ENCODE results near the gene ERC2. TPM values are rescaled to one million over a fixed set of nuclear protein-coding genes. Genes with fewer than 3 reads are reported as not detected.
A peak's percentile ranks its signal among the peaks of the same experiment; 100 is the strongest.

Gene ERC2
- total and polyA plus RNA-seq, 2 of the 8 experiments (the other 6 are each of a cell fraction or from before 2014, with no cell fraction given): 16.4 to 22.8 TPM

DNA sequence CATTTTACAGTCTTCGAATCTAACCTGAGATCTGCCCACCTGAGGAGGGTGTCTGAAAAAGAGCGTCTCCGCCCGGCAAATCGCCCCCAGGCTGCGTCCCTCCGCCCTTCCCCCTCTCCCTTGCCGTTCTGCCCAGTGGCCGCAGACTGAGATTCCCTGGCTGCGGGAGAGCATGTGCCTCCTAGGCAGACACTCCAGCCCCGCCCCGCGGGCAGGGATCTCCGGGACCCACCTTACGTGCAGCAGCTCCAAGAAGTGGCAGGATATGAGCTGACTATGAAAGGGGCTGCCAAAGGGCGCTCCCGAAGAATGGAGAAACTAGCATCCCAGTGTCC is 978.5 kb downstream of the ERC2 start:
- no peak for FAIRE-seq
- Histone ChIP-seq H4K91ac (replicated peaks; ENCODE audit: insufficient read length, low read length) (peak overlapping the region; percentile 23), H3K4me2 (ENCODE audit: insufficient read depth in 1 of 2, low read depth in 2 of 2, low read length in 2 of 2) (peak overlapping the region; percentile 99), H2BK12ac (ENCODE audit: low read depth, low read length) (peak overlapping the region; percentile 77; the same call in 1 of the 2 replicates), H4K5ac (ENCODE audit: insufficient read length, low read depth, low read length) (no peak overlapping the region), H2AFZ (ENCODE audit: low read length) (peak overlapping the region; percentile 86), H3K27me3 (replicated peaks in 1 of 4; ENCODE audit: control insufficient read depth in 3 of 4, extremely low read depth in 1 of 4, insufficient read depth in 3 of 4, low read length in 3 of 4) (peaks cover 11 to 56% (median 45%) of the 10 kb centered on the region in 4 experiments), H2BK5ac (ENCODE audit: low read depth, low read length) (peak overlapping the region; percentile 7; the same call in 1 of the 2 replicates), H3K79me1 (ENCODE audit: low read depth, low read length) (no peaks in the 10 kb centered on the region), H3K9ac (replicated peaks in 1 of 4; ENCODE audit: extremely low read depth in 1 of 4, low read depth in 3 of 4, low read length in 3 of 4) (no peak overlapping the region), H3K9me3 (ENCODE audit: insufficient read depth in 2 of 2, low read depth in 1 of 2, low read length in 1 of 2) (no peaks in the 10 kb centered on the region), H3K23ac (ENCODE audit: insufficient read length) (no peak overlapping the region), H3K14ac (ENCODE audit: insufficient read length) (no peak overlapping the region), H2BK15ac (ENCODE audit: low read length) (peak overlapping the region; percentile 81; the same call in 1 of the 2 replicates), H4K8ac (ENCODE audit: extremely low read depth, insufficient read depth, low read length) (no peak overlapping the region), H2BK120ac (replicated peaks; ENCODE audit: low read depth, low read length) (no peak overlapping the region), H3K4ac (replicated peaks; ENCODE audit: insufficient read length, low read depth, low read length) (no peak overlapping the region), H2BK20ac (ENCODE audit: low read length) (no peak overlapping the region), H3K56ac (replicated peaks; ENCODE audit: insufficient read length, low read depth, low read length) (no peak overlapping the region), H4K20me1 (replicated peaks in 1 of 2; ENCODE audit: control insufficient read depth in 1 of 2, insufficient read depth in 2 of 2, low read length in 2 of 2) (peaks cover 0 to under 1% of the 10 kb centered on the region in 2 experiments), H3K4me1 (replicated peaks in 1 of 4; ENCODE audit: control insufficient read depth in 3 of 4, insufficient read depth in 4 of 4, low read length in 3 of 4) (peaks cover 8 to 16% (median 11%) of the 10 kb centered on the region in 4 experiments; a peak in 6 of 7 replicates), H3K36me3 (ENCODE audit: control insufficient read depth in 2 of 4, insufficient read depth in 4 of 4, low read length in 3 of 4) (no peaks in the 10 kb centered on the region), H3K27ac (ENCODE audit: low read depth, low read length) (no peak overlapping the region), H3K79me2 (ENCODE audit: control insufficient read depth in 1 of 2, insufficient read depth in 2 of 2, low read length in 2 of 2) (no peaks in the 10 kb centered on the region), H3K4me3 (ENCODE audit: extremely low read depth in 1 of 4, insufficient read depth in 2 of 4, low read depth in 3 of 4, low read length in 4 of 4) (peak overlapping the region; percentile 42 to 90 (median 60); a peak in 7 of 8 replicates), H3K23me2 (ENCODE audit: low read depth, low read length) (peaks cover 36% of the 10 kb centered on the region), H2AK5ac (ENCODE audit: low read depth, low read length) (no peak overlapping the region), H3K18ac (ENCODE audit: extremely low read depth, low read length) (peak overlapping the region; percentile 91)
- ChIA-PET CTCF (ENCODE audit: partially characterized antibody) (interaction anchor here (1.1 to 1.5 kb wide), 4 partner anchors 15 to 404 kb away, joined by 3 to 6 read pairs (median 3); no protein-coding TSS in a partner anchor), POLR2A (ENCODE audit: partially characterized antibody) (interaction anchor here (1.0 to 1.1 kb wide), 2 partner anchors 14 to 17 kb away, joined by 3 read pairs; no protein-coding TSS in a partner anchor)
- DNase-seq (ENCODE audit: low read depth in 1 of 2, low spot score in 2 of 2): peak in 1 of 2 experiments; percentile 72
- 2% methylated on average over 16 of the region's 17 CpGs; no CpG with 5 or more reads in 1 of the 2 experiments for WGBS, 2 experiments (ENCODE audit: extremely low coverage in 1 of 2, insufficient coverage in 1 of 2, insufficient read length in 1 of 2, insufficient replicate concordance in 2 of 2, low coverage in 1 of 2, low lambda C conversion rate in 2 of 2, missing lambda C conversion rate in 1 of 2)
- TF ChIP-seq, protein P1, sequence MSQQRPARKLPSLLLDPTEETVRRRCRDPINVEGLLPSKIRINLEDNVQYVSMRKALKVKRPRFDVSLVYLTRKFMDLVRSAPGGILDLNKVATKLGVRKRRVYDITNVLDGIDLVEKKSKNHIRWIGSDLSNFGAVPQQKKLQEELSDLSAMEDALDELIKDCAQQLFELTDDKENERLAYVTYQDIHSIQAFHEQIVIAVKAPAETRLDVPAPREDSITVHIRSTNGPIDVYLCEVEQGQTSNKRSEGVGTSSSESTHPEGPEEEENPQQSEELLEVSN (IDR thresholded peaks at IDR 0.05): 0 out of 2 replicates have a peak, but pooled peaks have one; percentile 44
- peak; percentile 40; the same call in 1 of the 2 replicates for TF ChIP-seq SUZ12 (IDR thresholded peaks at IDR 0.05; ENCODE audit: low read length)
- TF ChIP-seq, protein P2, sequence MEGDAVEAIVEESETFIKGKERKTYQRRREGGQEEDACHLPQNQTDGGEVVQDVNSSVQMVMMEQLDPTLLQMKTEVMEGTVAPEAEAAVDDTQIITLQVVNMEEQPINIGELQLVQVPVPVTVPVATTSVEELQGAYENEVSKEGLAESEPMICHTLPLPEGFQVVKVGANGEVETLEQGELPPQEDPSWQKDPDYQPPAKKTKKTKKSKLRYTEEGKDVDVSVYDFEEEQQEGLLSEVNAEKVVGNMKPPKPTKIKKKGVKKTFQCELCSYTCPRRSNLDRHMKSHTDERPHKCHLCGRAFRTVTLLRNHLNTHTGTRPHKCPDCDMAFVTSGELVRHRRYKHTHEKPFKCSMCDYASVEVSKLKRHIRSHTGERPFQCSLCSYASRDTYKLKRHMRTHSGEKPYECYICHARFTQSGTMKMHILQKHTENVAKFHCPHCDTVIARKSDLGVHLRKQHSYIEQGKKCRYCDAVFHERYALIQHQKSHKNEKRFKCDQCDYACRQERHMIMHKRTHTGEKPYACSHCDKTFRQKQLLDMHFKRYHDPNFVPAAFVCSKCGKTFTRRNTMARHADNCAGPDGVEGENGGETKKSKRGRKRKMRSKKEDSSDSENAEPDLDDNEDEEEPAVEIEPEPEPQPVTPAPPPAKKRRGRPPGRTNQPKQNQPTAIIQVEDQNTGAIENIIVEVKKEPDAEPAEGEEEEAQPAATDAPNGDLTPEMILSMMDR (IDR thresholded peaks at IDR 0.05; ENCODE audit: control extremely low read depth in 1 of 3, insufficient read depth in 1 of 3, low read depth in 1 of 3, low read length in 3 of 3): no peak
- TF ChIP-seq EZH2 (IDR thresholded peaks at IDR 0.05; ENCODE audit: low read depth, low read length, severe bottlenecking): peak; percentile 62
- TF ChIP-seq ASH2L (IDR thresholded peaks at IDR 0.05; ENCODE audit: low read length): peak; percentile 65
- TF ChIP-seq RNF2 (IDR thresholded peaks at IDR 0.05; ENCODE audit: borderline replicate concordance, low read depth, low read length, missing control alignments, poor library complexity, severe bottlenecking): peak; percentile 42
- TF ChIP-seq, protein P3, sequence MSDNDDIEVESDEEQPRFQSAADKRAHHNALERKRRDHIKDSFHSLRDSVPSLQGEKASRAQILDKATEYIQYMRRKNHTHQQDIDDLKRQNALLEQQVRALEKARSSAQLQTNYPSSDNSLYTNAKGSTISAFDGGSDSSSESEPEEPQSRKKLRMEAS (IDR thresholded peaks at IDR 0.05): peak; percentile 80
- TF ChIP-seq EP300 (IDR thresholded peaks at IDR 0.05; ENCODE audit: borderline replicate concordance in 1 of 2, low read depth in 2 of 2, low read length in 2 of 2): no peak

All from H1 (cell line).